Subcutaneous adipose tissue (tissue), 4 donors: ENCODE data around the gene PPM1L. TPM values are rescaled to one million over a fixed set of nuclear protein-coding genes. Genes with fewer than 3 reads are reported as not detected.

Experiments used
- CTCF ChIP-seq: fragments of 450-650 bp; IDR thresholded peaks from one replicate; pipeline ENCODE4 v1.5.1; 2016; ENCODE audit warnings: low read depth, mild to moderate bottlenecking, control low read depth, antibody characterized with exemption, moderate library complexity
- total RNA-seq, 4 donors: library from RNA; depleted of rRNA; stranded (reverse); fragments of >200 nt; gene quantifications; one replicate each; pipeline ENCODE4 v1.1.0, GENCODE V29; 2016

Gene PPM1L
- total RNA-seq, 4 donors from 2014 or later = 41.1 to 101 (median 52.8) TPM

GRCh38 chr3:161067335-161067734 is 311.3 kb downstream of the PPM1L start:
- TF ChIP-seq CTCF = no peak

GRCh38 chr3:161069511-161070251 is 313.6 kb downstream of the PPM1L start:
- no peak for TF ChIP-seq CTCF

GRCh38 chr3:161070252-161070930 is 314.4 kb downstream of the PPM1L start:
- no peak for TF ChIP-seq CTCF

GRCh38 chr3:161070980-161071663 is 315.1 kb downstream of the PPM1L start:
- TF ChIP-seq CTCF = no peak

- TF ChIP-seq CTCF = no peak
These were observed 316.2 kb downstream of the PPM1L start for GRCh38 chr3:161072211-161072621.

GRCh38 chr3:161072751-161073150 is 316.7 kb downstream of the PPM1L start:
- TF ChIP-seq CTCF = no peak

GRCh38 chr3:161073181-161073580 is 317.1 kb downstream of the PPM1L start:
- TF ChIP-seq CTCF = no peak
